Breast epithelium (tissue), 3 donors: ENCODE data around the gene NCR2.

Experiments
- POLR2AphosphoS5 ChIP-seq, 3 donors: sonication (generic); formaldehyde crosslinking; IDR thresholded peaks; one replicate each; pipeline ENCODE4 v1.6.1; 2017; ENCODE audit warnings: antibody characterized with exemption in 3 of 3
- TF ChIP-seq, protein P1 (sequence below), 3 donors: fragments of 450-650 bp; IDR thresholded peaks; one replicate each; pipeline ENCODE4 v1.5.1; 2016 to 2017; ENCODE audit warnings: antibody characterized with exemption in 3 of 3, mild to moderate bottlenecking in 3 of 3, moderate library complexity in 3 of 3

GRCh38 chr6:41332241-41332640, 3.2 kb upstream of the NCR2 start:
- TF ChIP-seq, protein P1, sequence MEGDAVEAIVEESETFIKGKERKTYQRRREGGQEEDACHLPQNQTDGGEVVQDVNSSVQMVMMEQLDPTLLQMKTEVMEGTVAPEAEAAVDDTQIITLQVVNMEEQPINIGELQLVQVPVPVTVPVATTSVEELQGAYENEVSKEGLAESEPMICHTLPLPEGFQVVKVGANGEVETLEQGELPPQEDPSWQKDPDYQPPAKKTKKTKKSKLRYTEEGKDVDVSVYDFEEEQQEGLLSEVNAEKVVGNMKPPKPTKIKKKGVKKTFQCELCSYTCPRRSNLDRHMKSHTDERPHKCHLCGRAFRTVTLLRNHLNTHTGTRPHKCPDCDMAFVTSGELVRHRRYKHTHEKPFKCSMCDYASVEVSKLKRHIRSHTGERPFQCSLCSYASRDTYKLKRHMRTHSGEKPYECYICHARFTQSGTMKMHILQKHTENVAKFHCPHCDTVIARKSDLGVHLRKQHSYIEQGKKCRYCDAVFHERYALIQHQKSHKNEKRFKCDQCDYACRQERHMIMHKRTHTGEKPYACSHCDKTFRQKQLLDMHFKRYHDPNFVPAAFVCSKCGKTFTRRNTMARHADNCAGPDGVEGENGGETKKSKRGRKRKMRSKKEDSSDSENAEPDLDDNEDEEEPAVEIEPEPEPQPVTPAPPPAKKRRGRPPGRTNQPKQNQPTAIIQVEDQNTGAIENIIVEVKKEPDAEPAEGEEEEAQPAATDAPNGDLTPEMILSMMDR (IDR thresholded peaks at IDR 0.05): no peak
- no peak for TF ChIP-seq POLR2AphosphoS5 (IDR thresholded peaks at IDR 0.05)
